T-helper 1 cell (primary cell): ENCODE measurements around the gene MYO7A.
A peak's percentile ranks its signal among the peaks of the same experiment; 100 is the strongest.

Experiments used
- DNase-seq, 5 donors: peaks; one replicate each; pipeline ENCODE4 v3.0.0-alpha.2; 2012 to 2020

MYO7A gene

DNA sequence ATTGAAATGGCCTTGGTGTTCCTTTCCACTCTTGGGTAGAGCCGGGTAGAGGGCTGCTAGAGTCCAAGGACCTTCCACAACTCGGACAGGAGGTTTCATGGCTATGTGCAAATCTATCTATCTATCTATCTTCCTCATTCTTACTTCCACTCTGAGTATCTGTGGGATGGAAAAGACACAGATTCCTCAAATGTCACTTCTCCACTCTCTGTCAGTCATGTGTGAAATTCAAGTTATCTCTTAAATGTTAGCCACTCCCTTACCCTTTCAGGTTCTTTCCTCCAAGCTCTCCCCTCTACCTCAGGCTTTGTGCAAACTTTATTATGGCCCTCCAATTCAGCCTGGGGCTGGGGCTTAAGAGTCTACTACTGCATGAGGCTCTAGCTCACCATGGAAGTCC lies 89.1 kb downstream of the MYO7A start:
- DNase-seq, result no peak

- no peak for DNase-seq
These were observed 95.8 kb downstream of the MYO7A start for GRCh38 chr11:77223797-77224196.

DNA sequence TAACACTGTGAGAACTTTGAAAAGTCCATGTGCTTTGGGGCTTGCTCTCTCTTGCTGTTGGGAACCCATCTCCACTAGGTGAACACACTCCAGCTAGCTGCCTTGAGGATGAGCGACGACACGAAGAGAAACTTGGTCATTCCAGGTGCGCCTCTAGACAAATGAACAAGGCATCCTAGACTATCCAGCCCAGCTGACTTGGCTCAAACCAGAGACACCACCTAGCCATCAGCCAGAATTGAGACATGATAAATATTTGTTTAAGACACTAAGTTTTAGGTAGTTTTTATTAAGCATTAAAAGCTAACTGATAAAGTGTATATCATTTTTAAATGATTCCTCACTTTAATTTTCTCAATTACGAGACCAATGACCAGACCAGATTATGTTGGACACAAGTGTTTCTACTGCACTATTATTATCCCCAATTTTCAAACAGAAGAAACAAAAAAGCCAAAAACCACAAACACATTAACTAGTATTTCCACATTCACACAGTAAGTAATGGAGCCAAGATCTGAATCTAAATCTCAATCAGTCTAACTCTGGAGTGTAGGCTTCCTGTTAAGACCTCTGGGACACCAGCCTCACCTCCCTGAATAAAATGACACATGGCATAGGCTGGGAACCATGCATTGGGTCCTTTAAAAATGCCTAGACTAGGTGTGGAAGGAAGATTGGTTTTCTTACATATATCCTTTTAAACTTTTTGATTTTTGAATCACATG lies 103.0 kb downstream of the MYO7A start:
- no peak for DNase-seq

- DNase-seq, result no peak
These were observed 103.8 kb downstream of the MYO7A start for GRCh38 chr11:77231800-77232199.

GRCh38 chr11:77232242-77232641 lies 104.2 kb downstream of the MYO7A start:
- no peak for DNase-seq

GRCh38 chr11:77233011-77233410 lies 105.0 kb downstream of the MYO7A start:
- DNase-seq, result no peak

GRCh38 chr11:77236901-77237300 lies 108.9 kb downstream of the MYO7A start:
- no peak for DNase-seq

- no peak for DNase-seq
These were observed 116.4 kb downstream of the MYO7A start for GRCh38 chr11:77244277-77245027.

DNA sequence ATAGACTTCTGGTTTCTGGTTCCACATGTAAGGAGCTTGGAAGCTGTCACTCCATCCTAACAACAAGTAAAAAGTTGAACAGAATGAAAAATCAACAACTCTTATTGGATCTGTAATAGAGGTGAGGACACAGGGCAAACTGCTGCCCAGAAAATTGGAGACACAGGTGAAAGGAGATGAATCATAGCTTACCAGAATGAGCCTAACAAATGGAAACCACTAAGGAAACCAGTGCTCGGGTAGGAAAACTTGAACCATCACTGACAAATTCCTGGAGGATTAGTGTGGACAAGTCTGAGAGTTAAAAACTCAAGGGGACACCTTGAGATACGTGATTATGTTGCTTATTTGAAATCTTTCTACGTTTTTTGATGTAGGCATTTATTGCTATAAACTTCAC lies 121.4 kb downstream of the MYO7A start:
- no peak for DNase-seq

DNA sequence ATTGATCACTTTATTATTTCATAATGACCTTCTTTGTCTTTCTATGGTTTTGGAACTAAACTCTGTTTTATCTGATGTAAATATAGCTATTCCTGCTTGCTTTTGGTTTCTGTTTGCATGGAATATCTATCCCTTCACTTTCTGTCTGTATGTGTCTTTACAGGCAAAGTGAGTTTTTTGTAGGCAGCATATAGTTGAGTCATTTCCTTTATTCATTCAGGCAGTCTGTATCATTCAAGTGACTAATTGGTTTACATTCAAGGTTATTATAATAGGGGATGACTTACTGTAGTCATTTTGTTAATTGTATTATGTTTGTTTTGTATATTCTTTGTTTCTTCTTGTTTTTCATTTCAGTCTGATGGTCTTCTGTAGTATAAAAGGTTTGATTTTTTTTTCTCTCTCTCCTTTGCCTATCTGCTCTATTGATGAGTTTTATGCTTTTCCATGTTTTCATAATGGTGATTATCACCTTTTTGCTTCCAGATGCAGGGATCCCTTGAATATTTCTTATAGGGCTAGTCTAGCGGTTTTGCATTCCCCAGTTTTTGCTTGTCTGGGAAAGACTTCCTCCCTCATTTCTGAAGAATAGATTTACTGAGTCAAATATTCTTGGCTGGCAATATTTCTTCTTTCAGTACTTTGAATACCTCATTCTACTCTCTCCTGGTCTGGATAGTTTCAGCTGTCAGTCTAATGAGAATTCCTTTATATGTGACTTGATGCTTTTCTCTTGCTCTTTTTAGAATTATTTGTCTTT lies 123.0 kb downstream of the MYO7A start:
- DNase-seq, result peak in 1 of 5 donors; percentile 8

- no peak for DNase-seq
These were observed 124.7 kb downstream of the MYO7A start for GRCh38 chr11:77252555-77253270.

DNA sequence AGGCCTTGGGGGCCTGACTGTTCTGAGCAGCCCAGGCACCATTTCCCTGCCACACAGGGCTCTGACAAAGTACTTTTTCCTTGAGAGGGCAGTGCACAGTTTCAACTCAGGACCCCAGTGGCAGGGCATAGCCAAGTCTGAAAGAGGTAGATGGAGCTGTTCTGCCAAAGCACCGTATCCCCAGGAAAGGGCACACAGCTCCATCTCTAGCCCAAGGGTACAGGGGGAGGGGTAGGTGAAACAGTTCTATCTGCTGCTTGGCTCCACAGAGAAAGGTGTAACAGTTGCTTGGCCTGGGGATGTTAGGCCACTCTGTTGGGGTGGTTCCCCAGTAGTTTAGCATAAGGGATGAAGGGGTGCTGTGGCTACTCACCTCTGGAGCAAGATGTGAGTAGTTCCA lies 125.6 kb downstream of the MYO7A start:
- no peak for DNase-seq

GRCh38 chr11:77259641-77260040 lies 131.6 kb downstream of the MYO7A start:
- DNase-seq, result no peak

GRCh38 chr11:77262803-77263202 lies 134.8 kb downstream of the MYO7A start:
- DNase-seq, result no peak
